GM12801 (cell line): ENCODE results near the gene NAA16.

Source experiments
- CTCF ChIP-seq: IDR thresholded peaks from one replicate; pipeline ENCODE4 v1.5.1; 2011; ENCODE audit warnings: control low read depth; ENCODE audit not compliant: insufficient read length; ENCODE audit errors: extremely low read depth

NAA16 gene

GRCh38 chr13:41388143-41388881 is 77.2 kb downstream of the NAA16 start:
- no peak for TF ChIP-seq CTCF

GRCh38 chr13:41389580-41389979 is 78.5 kb downstream of the NAA16 start:
- TF ChIP-seq CTCF, result no peak

GRCh38 chr13:41394166-41394565 is 83.1 kb downstream of the NAA16 start:
- no peak for TF ChIP-seq CTCF

DNA sequence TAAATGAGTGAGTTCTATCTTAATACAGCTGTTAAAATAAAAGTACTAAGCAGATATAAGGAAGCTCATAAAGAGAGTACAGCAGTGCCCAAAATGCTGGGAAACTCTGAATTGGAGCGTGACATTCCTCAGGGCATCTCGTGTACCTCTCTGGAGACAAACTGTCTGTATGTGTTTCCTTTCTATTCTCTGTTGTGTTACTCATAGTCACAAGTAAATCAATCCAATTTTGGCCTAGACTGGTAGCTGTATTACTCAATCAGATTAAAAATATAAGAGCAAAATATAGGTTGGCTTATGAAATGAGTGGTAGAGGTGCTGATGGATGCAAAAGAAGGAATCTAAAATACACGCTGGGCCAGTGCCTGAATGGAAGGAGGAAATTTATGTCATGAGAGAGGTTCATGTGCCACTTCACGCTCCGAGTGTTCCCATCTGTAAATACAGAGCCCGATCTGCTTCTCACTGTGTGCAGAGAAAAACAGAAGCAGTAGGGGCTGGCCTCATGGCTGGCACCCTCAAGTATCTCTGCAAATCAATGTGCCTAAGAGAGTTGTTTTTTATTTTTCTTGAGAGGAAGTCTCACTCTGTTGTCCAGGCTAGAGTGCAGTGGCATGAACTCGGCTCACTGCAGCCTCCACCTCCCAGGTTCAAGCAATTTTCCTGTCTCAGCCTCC is 87.6 kb downstream of the NAA16 start:
- no peak for TF ChIP-seq CTCF

- TF ChIP-seq CTCF, result no peak
These were observed 90.3 kb downstream of the NAA16 start for GRCh38 chr13:41401366-41401765.

DNA sequence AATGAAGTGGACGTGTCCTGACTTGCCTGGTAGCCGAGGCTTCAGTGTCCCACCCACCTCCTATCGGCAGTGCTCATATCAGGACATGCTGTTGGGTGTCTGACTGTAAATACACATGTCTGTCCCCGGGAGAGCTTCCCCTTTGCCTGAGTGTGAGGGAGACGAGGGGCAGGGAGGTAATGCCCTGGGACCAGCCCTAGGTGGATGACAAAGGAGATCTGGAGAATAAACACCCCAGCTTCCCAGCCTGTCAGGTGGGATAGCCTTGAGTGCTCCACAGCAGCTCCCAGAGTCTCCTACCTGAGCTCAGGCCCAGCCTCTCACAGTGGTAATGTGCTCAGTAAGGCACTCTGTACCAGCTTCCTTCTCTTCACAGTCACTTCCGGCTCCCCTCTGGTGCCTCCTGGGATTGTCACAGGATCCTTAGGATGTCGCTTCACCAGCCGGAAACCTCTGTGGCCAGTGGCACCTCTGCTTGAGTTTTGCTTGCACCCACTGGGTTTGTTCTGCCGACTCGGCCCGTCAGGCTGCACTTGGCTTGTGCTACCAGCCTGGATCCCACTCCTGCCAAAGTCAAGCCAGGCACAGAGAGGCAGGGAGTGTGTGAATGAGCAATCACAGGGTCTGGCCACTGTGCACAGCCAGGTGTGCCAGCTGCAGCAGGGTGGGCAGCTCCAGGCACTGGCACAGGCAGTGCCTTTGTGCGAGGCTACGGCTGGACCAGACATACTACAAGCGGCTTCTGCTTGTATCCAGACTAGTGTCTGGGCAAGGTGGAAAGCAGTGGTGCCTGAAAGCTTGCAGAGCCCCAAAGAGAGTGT is 91.8 kb downstream of the NAA16 start:
- TF ChIP-seq CTCF, result no peak

DNA sequence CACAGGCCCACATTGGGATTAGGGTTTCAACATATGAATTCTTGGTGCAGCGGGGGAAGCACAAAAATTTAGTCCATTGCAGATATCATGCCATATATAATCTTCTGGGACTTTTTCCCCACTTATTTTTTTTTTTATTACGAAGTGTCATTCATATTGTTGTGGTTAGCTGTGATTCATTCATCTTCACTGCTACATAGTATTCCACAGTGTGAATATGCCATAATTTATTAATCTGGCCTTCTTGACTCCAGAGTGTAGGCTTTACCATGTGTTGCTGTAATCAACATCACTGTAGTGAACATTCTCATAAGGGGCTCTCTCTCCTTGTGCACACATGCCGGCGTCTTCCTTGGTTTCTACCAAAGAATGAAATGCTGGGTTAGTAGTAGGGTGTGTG is 92.9 kb downstream of the NAA16 start:
- no peak for TF ChIP-seq CTCF
